Renal cortical epithelial cell (primary cell): ENCODE data around the gene DNAL1. TPM values are rescaled to one million over a fixed set of nuclear protein-coding genes. Genes with fewer than 3 reads are reported as not detected.
"Not testable (repeated sequence)": the region's sequence is repeated elsewhere in the genome, so short reads cannot be mapped to it uniquely, and the experiment has no call there.

ENCODE experiments used
- DNase-seq: peaks from one replicate; pipeline ENCODE4 v3.0.0-alpha.2; 2011; ENCODE audit warnings: low read depth
- total RNA-seq: library from RNA; depleted of rRNA; stranded (reverse); fragments of >200 nt; gene quantifications from 2 replicates; pipeline ENCODE4 v1.2.3, GENCODE V29; 2014

DNAL1 gene, protein sequence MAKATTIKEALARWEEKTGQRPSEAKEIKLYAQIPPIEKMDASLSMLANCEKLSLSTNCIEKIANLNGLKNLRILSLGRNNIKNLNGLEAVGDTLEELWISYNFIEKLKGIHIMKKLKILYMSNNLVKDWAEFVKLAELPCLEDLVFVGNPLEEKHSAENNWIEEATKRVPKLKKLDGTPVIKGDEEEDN
- total RNA-seq, result 21.2 and 25.2 TPM in 2 replicates

DNA sequence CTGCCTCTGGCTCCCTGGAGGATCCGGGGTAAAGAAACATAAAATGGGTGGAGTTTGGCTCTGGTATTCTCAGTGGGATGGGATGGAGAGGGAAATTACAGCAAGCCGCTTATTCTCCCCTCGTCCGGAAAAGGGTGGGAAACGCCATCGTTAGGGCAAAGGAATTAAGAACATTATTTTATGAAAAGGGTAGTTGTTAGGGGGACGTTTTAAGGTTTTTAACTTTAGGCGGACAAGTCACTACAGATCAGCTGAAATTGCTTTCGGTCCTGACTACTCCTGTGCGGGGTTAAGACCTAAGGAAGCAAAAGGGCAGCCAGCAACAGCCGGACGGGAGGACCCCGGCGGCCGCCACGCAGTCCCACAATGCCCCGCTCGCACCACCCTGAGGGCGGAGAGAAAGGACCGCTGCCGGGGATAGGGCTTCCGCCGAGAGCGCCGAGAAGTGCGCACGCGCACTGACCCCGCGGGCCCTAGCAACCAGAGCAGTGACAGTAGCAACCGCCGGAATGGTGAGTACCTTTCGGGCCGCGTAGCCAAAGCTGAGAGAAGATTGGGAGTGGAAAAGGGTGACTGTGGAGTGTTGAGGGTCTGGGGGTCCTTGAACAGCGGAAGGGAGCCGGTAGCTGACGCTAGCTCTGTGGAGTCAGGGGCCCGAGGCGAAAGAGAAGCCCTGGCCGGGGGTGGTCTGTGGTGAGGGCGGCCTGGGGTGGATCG, at the start of gene DNAL1:
TSS of gene DNAL1 (plus strand) at position 456 of the 717 bp plus-strand sequence. CDS start at position 510, 54 bp downstream.
- DNase-seq, result peak; percentile 72

DNA sequence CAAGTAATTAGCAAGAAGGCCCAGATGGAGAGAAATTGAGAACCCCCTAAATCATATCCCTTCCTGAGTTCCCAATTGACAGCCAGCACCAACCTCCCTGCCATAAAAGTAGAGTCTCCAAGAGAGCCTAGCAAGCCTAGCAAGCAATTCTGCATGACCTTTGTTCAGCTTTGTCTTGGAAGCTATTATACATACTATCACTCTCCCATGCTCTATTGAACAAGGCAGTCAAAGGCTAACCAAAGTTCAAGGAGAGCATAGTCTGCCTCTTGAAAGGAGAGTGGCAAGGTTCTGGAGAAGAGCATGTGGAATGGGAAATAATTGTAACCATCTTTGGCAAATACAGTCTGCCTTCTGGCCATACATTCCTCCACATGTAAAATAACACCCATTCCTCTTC, 45.3 kb upstream of the DNAL1 start:
- DNase-seq, result no peak

DNA sequence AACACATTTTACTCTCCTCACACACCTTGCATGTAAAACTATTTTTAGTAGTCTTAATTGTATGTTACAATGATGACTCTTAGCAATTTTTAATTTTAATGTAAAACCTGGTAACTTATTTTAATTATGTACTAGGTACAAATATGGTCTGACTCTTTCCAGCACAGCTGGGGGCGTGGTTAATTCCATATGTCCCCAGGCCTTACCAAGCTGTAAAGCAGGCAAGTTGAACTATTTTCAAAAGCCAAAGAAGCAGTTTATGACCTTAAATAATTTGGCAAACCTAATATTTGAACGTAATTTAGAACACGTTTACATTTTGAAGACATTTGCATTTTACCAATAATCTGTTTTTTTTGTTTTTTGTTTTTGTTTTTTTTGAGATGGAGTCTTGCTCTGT, 41.8 kb upstream of the DNAL1 start:
- no peak for DNase-seq

DNA sequence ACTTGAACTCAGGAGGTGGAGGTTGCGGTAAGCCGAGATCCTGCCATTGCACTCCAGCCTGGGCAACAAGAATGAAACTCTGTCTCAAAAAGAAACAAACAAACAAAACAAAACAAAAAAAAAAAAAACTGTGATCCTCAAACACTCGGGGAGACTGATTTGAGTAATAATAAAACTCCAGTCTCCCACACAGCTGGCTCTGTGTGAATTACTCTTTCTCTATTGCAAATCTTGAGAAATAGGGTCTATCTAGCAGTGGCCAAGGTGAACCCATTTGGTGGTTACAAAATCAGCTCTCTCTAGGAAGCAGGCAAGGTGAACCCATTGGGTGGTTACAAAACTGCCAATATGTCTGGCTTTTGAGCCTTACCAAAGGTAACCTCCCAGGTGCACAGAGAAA, 38.5 kb upstream of the DNAL1 start:
- DNase-seq, result no peak

DNA sequence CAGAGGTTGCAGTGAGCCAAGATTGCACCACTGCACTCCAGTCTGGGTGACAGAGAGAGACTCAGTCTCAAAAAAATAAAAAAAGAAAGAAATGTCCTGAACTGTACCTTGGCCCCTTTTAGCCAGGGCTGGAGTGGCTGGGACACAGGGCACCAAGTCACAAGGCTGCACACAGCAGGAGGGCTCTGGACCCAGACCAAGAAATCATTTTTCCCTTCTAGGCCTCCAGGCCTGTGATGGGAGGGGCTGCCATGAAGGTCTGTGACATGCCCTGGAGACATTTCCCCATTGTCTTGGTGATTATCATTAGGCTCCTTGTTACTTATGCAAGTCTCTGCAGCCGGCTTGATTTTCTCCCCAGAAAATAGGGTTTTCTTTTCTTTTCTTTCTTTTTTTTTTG, 37.5 kb upstream of the DNAL1 start:
- DNase-seq, result no peak

DNA sequence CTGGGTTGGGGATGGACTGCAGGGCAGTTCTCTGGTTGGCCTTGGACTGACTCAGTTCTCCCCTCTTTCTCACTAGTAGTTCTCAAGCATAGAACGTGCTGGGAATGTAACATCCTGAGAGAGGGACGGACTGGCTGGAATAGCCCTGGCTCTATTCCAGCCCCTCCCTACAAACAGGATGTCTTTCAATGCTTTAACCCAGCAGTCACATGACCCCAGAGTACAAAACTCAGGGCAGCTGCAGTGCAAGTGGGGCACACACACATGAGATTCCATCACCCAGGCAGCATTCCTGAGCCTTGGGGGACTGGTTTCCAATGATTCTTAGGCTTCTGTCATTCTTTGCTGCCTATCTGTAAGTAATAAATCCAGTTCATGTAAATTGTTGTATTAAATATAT, 34.1 kb upstream of the DNAL1 start:
- peak; percentile 32 for DNase-seq

DNA sequence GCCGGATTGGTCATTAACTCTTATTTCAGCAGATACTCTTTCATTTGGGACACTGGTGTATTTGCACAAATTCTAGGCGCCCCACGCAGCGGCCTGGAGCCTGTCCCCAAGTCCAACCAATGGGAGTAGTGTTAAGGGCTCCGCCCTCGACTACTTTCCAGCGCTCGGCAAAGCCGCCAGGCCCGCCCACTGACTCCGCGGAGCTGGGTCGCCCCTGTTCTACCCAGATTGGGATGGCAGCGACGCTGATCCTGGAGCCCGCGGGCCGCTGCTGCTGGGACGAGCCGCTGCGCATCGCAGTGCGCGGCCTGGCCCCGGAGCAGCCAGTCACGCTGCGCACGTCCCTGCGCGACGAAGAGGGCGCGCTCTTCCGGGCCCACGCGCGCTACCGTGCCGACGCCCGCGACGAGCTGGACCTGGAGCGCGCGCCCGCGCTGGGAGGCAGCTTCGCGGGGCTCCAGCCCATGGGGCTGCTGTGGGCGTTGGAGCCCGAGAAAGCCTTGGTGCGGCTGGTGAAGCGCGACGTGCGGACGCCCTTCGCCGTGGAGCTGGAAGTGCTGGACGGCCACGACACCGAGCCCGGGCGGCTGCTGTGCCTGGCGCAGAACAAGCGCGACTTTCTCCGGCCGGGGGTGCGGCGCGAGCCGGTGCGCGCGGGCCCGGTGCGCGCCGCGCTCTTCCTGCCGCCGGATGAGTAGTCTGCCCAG, 32.3 kb upstream of the DNAL1 start, which contains the start of gene ACOT6:
TSS of gene ACOT6 (plus strand) at position 179 of the 707 bp plus-strand sequence. CDS start at position 234, 55 bp downstream.
- DNase-seq, result peak; percentile 46

DNA sequence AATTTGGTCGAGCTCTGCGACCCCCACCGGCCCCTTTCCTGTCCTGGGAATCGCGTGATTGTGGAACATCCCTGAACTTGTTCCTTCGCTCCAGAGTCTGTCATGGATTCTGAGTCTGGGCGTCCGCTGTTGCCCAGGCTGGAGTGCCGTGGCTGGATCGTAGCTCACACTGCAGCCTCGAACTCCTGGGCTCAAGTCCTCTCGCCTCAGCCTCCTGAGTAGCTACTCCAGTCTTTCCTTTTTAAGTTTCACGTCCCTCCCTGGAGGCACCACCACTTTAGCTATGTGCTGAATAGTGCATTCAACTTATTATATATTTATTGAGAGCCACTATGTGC, 31.8 kb upstream of the DNAL1 start:
- DNase-seq, result no peak

DNA sequence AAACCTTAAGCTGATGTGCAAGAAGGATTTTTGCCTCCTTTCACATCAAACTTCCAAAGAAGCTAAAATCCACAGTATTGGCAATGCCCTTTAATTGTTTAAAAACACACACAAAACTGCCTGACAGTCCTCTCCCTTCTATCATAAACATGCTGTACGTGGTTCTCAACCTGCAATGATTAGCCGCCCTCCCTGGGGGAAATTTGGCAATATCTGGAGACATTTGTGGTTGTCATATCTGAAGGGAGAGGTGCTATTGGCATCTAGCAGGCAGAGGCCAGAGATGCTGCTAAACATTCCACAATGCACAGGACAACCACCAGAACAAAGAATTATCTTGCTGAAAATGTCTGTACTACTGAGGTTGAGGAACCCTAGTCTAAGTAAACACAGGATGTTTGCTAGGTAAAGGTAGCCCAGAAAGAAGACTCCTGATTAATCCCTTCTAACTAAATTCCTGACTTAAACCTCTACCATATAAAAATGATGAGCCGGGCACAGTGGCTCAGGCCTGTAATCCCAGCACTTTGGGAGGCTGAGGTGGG, 31.3 kb upstream of the DNAL1 start:
- no peak for DNase-seq

DNA sequence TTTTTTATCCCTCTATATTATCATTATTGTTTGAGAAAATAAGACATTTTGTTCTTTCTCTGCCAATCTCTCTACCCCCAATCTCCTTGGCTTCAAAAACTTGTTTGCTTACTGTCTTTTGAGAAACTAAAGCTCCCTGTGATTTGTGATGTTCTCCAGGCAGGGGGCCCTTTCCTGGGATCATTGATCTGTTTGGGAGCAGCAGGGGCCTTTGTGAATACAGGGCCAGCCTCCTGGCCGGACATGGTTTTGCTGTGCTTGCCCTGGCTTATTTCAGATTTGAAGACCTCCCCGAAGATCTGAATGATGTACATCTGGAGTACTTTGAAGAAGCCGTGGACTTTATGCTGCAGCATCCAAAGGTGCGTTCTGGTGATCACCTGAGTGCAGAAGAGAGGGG, 28.0 kb upstream of the DNAL1 start:
- DNase-seq, result no peak

DNA sequence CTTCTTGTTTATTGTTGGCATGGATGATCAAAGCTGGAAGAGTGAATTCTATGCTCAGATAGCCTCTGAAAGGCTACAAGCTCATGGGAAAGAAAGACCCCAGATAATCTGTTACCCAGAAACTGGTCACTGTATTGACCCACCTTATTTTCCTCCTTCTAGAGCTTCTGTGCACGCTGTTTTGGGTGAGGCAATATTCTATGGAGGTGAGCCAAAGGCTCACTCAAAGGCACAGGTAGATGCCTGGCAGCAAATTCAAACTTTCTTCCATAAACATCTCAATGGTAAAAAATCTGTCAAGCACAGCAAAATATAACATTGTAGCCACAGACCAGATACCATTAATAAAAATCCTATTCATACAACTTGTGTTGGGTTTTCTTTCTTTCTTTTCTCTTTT, 25.3 kb upstream of the DNAL1 start:
- no peak for DNase-seq

DNA sequence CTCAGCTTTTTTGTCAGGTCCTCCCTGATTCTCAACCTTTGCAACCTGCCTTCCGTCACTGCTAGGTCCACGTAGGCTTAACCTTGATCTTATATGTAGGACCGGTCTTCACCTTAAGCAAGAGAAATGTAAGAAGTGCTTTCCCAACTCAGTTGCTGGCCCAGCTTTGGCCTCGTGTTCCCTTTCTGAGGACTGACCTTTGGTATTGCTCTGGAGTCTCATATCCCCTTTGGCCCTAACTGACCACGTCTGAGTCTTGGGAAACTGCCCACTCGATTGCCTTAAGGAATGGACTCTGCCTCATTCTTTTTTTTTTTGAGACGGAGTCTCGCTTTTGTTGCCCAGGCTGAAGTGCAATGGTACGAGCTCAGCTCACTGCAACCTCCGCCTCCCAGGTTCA, 24.5 kb upstream of the DNAL1 start:
- no peak for DNase-seq

DNA sequence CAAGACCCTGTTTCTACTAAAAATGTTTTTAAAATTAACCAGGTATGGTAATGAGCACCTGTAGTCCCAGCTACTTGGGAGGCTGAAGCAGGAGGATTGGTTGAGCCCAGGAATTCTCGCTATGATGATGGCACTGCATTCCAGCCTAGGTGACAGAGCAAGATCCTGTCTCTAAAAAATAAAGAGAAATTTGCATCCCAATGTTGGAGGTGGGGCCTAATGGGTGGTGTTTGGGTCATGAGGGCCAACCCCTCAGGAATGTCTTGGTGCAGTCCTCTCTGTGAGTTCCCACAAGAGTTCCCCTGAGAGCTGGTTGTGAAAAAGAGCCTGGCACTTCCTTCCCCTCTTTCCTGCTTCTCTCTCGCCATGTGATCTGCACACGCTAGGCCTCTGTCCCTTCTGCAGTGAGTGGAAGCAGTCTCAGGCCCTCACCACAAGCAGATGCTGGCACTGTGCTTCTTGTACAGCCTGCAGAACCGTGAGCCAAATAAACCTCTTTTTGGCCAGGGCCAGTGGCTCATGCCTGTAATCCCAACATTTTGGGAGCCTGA, 21.2 kb upstream of the DNAL1 start:
- no peak for DNase-seq

DNA sequence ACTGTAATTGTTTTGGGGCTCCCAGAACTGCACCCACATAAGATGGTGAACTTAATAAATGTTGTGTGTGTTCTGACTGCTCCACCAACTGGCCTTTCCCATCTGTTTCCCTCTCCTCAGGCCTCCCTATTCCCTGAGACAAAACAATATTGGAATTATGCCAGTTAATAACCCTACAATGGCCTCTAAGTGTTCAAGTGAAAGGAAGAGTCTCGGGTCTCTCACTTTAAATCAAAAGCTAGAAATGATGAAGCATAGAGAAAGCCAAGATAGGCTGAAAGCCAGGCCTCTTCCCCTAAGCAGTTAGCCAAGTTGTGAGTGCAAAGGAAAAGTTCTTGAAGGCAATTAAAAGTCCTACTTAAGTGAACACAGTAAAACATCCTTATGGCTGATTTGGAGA, 19.1 kb upstream of the DNAL1 start:
- DNase-seq, result no peak

DNA sequence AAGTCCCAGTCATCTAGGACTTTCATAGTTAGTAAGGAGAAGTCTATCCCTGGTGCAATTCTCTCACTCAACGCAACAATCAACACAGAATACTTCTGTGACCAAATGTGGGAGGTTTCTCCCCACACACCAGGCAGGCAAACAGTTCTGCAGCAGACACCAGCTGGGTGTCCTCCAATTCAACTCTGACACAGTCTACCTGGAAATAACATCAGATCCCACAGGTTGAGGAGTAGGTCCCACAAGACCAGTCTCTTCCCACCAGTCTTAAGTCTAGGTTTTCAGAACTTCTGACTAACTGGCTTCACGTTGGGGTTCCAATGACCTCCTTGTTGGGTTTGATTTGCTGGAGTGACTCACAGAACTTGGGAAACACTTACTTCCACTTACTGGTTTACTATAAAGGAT, 17.6 kb upstream of the DNAL1 start:
- no peak for DNase-seq

DNA sequence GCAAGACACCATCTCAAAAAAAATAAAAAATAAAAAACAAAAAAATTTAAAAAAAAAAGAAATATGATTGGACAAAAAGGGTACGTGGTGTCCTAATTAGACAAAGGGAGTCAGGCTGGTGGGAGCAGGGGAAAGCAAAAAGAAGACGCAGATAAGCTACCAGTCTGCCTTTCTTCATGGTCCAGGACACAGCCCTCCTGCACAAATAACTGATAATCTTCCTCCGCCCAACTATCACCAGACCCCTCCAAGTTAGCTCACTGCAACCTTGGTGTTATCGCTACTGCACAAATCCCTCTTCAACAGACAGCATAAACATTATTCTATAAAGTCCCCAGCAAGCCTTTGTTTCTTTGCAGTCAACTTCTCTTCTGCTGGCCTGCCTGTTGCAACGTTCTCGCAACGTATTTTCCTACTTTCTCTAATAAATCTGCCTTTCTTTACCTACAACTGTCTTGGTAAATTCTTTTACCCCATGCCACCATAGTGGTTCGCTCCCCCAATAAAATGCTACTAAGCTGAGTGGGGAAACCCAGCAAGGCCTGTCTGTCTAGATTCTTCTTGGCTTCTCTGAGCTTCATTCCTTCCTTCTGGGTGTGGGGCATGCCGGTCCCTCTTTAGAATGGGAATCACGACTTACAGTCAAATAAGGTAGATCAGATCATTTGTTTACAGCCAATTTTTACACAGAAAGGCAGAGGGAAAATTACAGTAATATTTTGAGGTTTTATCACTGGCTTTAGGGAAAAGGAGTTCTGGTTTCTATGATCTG, 14.6 kb upstream of the DNAL1 start:
- no peak for DNase-seq

DNA sequence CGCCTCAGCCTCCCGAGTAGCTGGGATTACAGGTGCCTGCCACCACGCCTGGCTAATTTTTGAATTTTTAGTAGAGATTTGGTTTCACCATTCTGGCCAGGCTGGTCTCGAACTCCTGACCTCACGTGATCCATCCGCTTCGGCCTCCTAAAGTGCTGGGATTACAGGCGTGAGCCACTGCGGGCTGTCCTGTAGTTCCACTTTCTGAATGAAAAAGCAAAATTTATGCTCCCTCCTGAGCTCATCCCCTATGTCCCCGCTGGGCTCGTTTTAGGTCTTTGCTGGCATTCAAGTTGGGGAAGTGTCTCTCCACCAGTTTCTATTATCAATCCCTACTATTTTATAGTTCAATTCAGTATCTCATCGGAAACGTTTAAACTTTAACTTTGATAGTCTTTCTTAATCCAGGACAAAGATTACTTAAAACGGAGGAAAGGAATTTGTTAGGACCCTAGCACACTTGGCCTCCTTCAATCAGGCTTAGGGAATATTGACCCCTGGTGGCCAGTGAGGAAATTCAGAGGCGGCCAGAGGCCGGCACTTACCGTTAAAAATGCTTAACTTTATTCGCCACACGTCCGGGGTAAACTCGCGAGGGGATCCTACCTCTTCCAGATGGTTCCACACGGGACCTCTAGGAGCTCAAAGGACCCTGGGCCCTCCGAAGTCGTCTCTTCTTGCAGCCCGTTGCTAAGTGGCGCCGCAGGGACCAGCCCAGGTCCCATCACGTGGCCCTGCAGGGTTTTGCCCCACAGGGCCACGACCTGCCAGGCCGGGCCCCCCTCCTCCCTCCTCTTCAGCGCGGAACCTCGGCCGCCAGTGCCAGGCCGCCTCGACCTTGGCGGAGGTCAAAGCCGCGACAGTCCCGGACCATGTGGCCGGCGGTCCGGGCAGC, 11.4 kb upstream of the DNAL1 start:
- DNase-seq, result peak; percentile 64

DNA sequence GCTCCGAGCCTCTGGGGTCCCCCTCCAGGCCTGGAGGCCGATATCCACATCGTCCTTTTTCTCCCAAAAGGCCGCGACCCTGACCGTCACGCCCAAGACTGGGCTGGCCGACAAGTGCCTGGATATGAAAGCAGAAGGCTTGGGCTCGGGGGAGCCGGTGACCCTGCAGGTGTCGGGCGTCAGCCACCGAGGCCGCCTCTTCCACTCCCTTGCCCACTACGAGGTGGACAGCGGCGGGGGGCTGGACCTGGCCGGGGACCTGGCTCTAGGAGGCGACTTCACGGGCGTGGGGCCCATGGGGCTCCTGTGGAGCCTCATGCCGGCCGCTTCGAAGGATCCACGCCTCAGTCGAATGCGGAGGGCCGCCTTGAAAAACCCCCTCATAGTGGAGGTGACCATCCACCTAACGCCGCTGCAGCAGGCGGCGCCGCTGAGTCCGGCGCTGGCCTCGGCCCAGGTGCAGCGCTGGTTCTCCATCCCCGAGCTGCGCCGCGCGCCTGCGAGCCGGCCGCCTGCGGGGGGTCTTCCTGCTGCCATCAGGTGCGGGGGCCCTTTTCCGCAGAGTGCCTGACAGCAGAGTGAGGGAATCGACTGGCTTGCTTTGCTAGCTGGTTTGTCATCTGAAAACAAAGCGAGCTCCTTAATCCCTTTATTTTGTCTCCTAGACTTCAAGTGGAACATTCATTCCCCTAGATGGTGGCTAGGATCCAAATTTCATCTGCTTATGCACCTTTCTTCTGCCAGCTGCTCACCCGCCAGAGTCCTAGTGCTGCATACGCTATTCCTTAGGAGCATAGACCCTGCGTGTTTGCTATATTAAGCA, 10.6 kb upstream of the DNAL1 start:
- no peak for DNase-seq

DNA sequence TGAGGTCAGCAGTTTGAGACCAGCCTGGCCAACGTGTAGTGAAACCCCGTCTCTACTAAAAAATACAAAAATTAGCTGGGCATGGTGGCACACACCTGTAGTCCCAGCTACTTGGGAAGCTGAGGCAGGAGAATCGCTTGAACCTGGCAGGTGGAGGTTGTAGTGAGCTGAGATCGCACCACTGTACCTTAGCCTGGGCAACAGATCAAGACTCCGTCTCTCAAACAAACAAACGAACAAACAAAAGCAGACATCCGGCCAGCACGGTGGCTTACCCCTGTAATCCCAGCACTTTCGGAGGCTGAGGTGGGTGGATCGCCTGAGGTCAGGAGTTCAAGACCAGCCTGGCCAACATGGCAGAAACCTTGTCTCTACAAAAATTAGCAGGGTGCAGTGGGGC, 8.4 kb upstream of the DNAL1 start:
- DNase-seq, result not testable (repeated sequence)

DNA sequence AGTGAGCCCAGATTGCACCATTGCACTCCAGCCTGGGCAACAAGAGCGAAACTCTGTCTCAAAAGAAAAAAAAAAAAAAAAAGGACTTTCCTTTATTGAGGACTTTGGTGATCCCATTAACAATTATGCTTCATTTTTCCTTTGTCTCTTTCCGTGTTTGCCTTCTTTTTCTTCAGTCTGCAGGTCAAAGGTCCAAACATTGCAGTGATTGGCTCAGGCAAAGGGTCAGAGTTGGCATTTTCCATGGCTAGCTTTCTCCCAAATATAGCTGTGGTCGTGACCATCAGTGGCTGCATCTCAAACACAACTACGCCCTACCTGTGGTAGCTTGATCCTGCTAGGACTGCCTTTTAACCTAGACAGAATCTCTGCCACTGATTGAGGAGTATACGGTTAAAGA, 7.0 kb upstream of the DNAL1 start:
- no peak for DNase-seq
